PC-3 (cell line): ENCODE results near the gene KCNQ1.

ENCODE experiments used
- CTCF ChIP-seq: fragments of 300-600 bp; sonication (generic); conservative IDR thresholded peaks from 2 replicates; pipeline ENCODE4 v1.5.1; 2017; ENCODE audit warnings: antibody characterized with exemption, low read depth, mild to moderate bottlenecking, low read length
- EZH2 ChIP-seq: fragments of 300-600 bp; sonication (generic); IDR thresholded peaks from one replicate; pipeline ENCODE4 v1.6.1; 2017; ENCODE audit warnings: antibody characterized with exemption, mild to moderate bottlenecking, low read length; ENCODE audit not compliant: unreplicated experiment
- EZH2phosphoT487 ChIP-seq: fragments of 300-600 bp; sonication (generic); IDR thresholded peaks from 2 replicates; pipeline ENCODE4 v1.6.1; 2018; ENCODE audit warnings: mild to moderate bottlenecking, antibody characterized with exemption, low read length, borderline replicate concordance

DNA sequence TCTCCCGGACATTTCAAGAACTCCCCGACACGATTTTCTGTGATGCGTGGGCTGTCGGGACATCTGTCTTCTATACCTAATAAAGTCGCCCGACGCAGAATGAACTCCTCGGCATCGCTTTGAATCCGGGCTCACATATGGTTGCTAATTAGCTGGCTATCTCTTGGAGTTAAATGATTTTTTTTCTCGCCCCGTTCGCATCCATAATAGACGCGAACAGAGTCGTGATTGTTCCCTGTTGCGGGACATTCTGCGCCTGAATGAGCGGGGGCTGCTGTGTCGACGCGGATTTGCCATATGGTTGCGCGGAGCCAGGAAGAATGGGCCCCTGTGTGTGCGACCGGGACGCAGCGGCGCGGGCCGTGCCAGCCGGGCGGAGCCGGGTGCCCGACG lies 424.3 kb downstream of the KCNQ1 start:
- no peak for TF ChIP-seq EZH2
- TF ChIP-seq CTCF, result no peak
- TF ChIP-seq EZH2phosphoT487, result no peak
